RWPE2 (cell line): ENCODE data around the gene TAF1B.

Experiments
- ATAC-seq: fragments of 200-7000 bp; cut with Tn5 transposase; 3 replicates; pipeline ENCODE4 v1.9.1; 2021; ENCODE audit warnings: low read depth
- DNase-seq: peaks from one replicate; pipeline ENCODE4 v3.0.0-alpha.2; 2020; ENCODE audit warnings: low spot score
- H3K27ac ChIP-seq: fragments of 450-650 bp; 2 replicates; pipeline ENCODE4 v1.5.1; 2017; ENCODE audit warnings: mild to moderate bottlenecking; ENCODE audit not compliant: poor library complexity, severe bottlenecking
- H3K27me3 ChIP-seq: fragments of 250-450 bp; sonication (Bioruptor Pico); 2 replicates; pipeline ENCODE4 v1.5.1; 2021; ENCODE audit warnings: mild to moderate bottlenecking, moderate library complexity; ENCODE audit not compliant: insufficient read depth, poor library complexity, severe bottlenecking
- H3K36me3 ChIP-seq: fragments of 250-450 bp; sonication (Bioruptor Pico); 2 replicates; pipeline ENCODE4 v1.5.1; 2020; ENCODE audit warnings: low read depth, mild to moderate bottlenecking, moderate library complexity
- H3K4me1 ChIP-seq: fragments of 250-450 bp; sonication (Bioruptor Pico); 2 replicates; pipeline ENCODE4 v1.5.1; 2021; ENCODE audit warnings: mild to moderate bottlenecking, moderate library complexity; ENCODE audit not compliant: insufficient read depth, poor library complexity, severe bottlenecking
- H3K4me3 ChIP-seq: fragments of 250-450 bp; sonication (Bioruptor Pico); 2 replicates; pipeline ENCODE4 v1.5.1; 2021; ENCODE audit warnings: mild to moderate bottlenecking, moderate library complexity; ENCODE audit not compliant: severe bottlenecking
- H3K9me3 ChIP-seq: fragments of 250-450 bp; sonication (Bioruptor Pico); 2 replicates; pipeline ENCODE4 v1.5.1; 2021; ENCODE audit warnings: mild to moderate bottlenecking, moderate library complexity; ENCODE audit not compliant: severe bottlenecking
- TF ChIP-seq, protein P1 (sequence below): fragments of 450-650 bp; IDR thresholded peaks from one replicate; pipeline ENCODE4 v1.5.1; 2017; ENCODE audit warnings: mild to moderate bottlenecking, moderate library complexity; ENCODE audit not compliant: poor library complexity, severe bottlenecking

The TAF1B gene

GRCh38 chr2:9939587-9940485, 96.6 kb downstream of the TAF1B start:
- Histone ChIP-seq H3K27me3 (no peaks in the 10 kb centered on the region), H3K9me3 (no peaks in the 10 kb centered on the region), H3K36me3 (no peaks in the 10 kb centered on the region), H3K4me3 (no peak overlapping the region), H3K4me1 (peaks cover 6% of the 10 kb centered on the region), H3K27ac (no peak overlapping the region)
- TF ChIP-seq, protein P1, sequence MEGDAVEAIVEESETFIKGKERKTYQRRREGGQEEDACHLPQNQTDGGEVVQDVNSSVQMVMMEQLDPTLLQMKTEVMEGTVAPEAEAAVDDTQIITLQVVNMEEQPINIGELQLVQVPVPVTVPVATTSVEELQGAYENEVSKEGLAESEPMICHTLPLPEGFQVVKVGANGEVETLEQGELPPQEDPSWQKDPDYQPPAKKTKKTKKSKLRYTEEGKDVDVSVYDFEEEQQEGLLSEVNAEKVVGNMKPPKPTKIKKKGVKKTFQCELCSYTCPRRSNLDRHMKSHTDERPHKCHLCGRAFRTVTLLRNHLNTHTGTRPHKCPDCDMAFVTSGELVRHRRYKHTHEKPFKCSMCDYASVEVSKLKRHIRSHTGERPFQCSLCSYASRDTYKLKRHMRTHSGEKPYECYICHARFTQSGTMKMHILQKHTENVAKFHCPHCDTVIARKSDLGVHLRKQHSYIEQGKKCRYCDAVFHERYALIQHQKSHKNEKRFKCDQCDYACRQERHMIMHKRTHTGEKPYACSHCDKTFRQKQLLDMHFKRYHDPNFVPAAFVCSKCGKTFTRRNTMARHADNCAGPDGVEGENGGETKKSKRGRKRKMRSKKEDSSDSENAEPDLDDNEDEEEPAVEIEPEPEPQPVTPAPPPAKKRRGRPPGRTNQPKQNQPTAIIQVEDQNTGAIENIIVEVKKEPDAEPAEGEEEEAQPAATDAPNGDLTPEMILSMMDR = no peak
- DNase-seq (no peak), ATAC-seq (no peak; the same call in 2 of the 3 replicates)

- TF ChIP-seq, protein P1 = no peak
- H3K27me3 ChIP-seq = no peaks in the 10 kb centered on the region
- H3K27ac ChIP-seq = no peak overlapping the region
- H3K4me3 ChIP-seq = no peak overlapping the region
- DNase-seq (no peak), ATAC-seq (peak; percentile 47)
- no peaks in the 10 kb centered on the region for H3K36me3 ChIP-seq
- H3K4me1 ChIP-seq = peaks cover 6% of the 10 kb centered on the region
- no peaks in the 10 kb centered on the region for H3K9me3 ChIP-seq
These were observed 98.1 kb downstream of the TAF1B start for GRCh38 chr2:9941196-9941995.

DNA sequence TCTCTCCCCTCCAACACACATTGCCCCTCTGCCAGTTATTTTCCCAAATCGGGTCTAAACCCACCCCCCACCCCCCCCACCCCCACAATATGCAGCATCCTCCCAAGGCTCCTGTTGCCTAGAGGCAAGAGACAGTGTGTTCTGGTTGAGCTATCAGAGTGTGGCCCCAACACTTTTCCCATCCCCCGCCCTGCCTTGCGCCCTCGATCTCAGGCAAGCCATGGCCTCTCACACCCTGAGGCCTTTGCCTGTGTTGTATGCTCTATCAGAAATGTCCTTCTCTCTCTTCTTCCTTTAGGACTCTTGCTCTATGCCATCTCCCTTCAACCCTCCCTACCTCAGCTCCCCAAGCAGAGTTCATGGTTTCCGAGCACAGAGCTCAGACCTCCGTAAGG, 98.7 kb downstream of the TAF1B start:
- Histone ChIP-seq H3K4me3 (no peak overlapping the region), H3K27ac (no peak overlapping the region), H3K36me3 (no peaks in the 10 kb centered on the region), H3K27me3 (no peaks in the 10 kb centered on the region), H3K9me3 (no peaks in the 10 kb centered on the region), H3K4me1 (peaks cover 6% of the 10 kb centered on the region)
- DNase-seq (no peak), ATAC-seq (no peak)
- TF ChIP-seq, protein P1 = no peak

GRCh38 chr2:9944330-9944758, 101.1 kb downstream of the TAF1B start:
- Histone ChIP-seq H3K36me3 (no peaks in the 10 kb centered on the region), H3K27ac (no peak overlapping the region), H3K4me3 (no peak overlapping the region), H3K4me1 (peaks cover 6% of the 10 kb centered on the region), H3K27me3 (no peaks in the 10 kb centered on the region), H3K9me3 (no peaks in the 10 kb centered on the region)
- no peak for ATAC-seq
- TF ChIP-seq, protein P1 = no peak
- no peak for DNase-seq
